Trophoblast cell (in vitro differentiated cells and primary cell): ENCODE measurements around the gene EVI2B.
A peak's percentile ranks its signal among the peaks of the same experiment; 100 is the strongest.
"Not testable (repeated sequence)": the region's sequence is repeated elsewhere in the genome, so short reads cannot be mapped to it uniquely, and the experiment has no call there.

Experiments
- DNase-seq, 2 donors: peaks; one replicate each; pipeline ENCODE4 v3.0.0-alpha.2; 2016
- H2AFZ ChIP-seq: 2 replicates; pipeline ENCODE4 v1.6.1; 2013; ENCODE audit warnings: low read length, moderate library complexity, mild to moderate bottlenecking; ENCODE audit not compliant: insufficient read depth, poor library complexity
- H2AK5ac ChIP-seq: 2 replicates; pipeline ENCODE4 v1.6.1; 2013; ENCODE audit warnings: mild to moderate bottlenecking, low read length
- H2BK120ac ChIP-seq: 2 replicates; pipeline ENCODE4 v1.6.1; 2013; ENCODE audit warnings: low read length, mild to moderate bottlenecking, moderate library complexity; ENCODE audit not compliant: insufficient read depth, poor library complexity
- H2BK12ac ChIP-seq: 2 replicates; pipeline ENCODE4 v1.6.1; 2013; ENCODE audit warnings: mild to moderate bottlenecking, low read length, moderate library complexity
- H2BK5ac ChIP-seq: 2 replicates; pipeline ENCODE4 v1.6.1; 2013; ENCODE audit warnings: low read length, low read depth, moderate library complexity, mild to moderate bottlenecking; ENCODE audit not compliant: poor library complexity
- H3K14ac ChIP-seq: 2 replicates; pipeline ENCODE4 v1.6.1; 2013; ENCODE audit warnings: mild to moderate bottlenecking, low read length
- H3K18ac ChIP-seq: 2 replicates; pipeline ENCODE4 v1.6.1; 2013; ENCODE audit warnings: mild to moderate bottlenecking, low read length
- H3K23ac ChIP-seq: 2 replicates; pipeline ENCODE4 v1.6.1; 2013; ENCODE audit warnings: low read length
- H3K27ac ChIP-seq: 2 replicates; pipeline ENCODE4 v1.5.1; 2013; ENCODE audit warnings: low read depth, mild to moderate bottlenecking, inconsistent platforms, low read length, moderate library complexity
- H3K27me3 ChIP-seq: 2 replicates; pipeline ENCODE4 v1.6.1; 2013; ENCODE audit warnings: inconsistent platforms, mild to moderate bottlenecking, low read length, moderate library complexity; ENCODE audit not compliant: insufficient read depth
- H3K36me3 ChIP-seq, 2 experiments: 1 replicate in 1 of 2; 2 replicates in 1 of 2; pipeline ENCODE4 v1.6.1; 2013; ENCODE audit warnings: low read length in 2 of 2, mild to moderate bottlenecking in 2 of 2, moderate library complexity in 1 of 2; ENCODE audit not compliant: insufficient read depth in 2 of 2, control insufficient read depth in 1 of 2
- H3K4ac ChIP-seq: 2 replicates; pipeline ENCODE4 v1.6.1; 2013; ENCODE audit warnings: low read depth, mild to moderate bottlenecking, low read length, moderate library complexity
- H3K4me1 ChIP-seq, 2 experiments: 1 replicate in 1 of 2; 2 replicates in 1 of 2; pipeline ENCODE4 v1.6.1; 2013; ENCODE audit warnings: low read length in 2 of 2, mild to moderate bottlenecking in 2 of 2, moderate library complexity in 1 of 2; ENCODE audit not compliant: insufficient read depth in 2 of 2, control insufficient read depth in 1 of 2
- H3K4me2 ChIP-seq: 2 replicates; pipeline ENCODE4 v1.6.1; 2013; ENCODE audit warnings: inconsistent platforms, mild to moderate bottlenecking, low read length, moderate library complexity
- H3K4me3 ChIP-seq: 2 replicates; pipeline ENCODE4 v1.5.1; 2013; ENCODE audit warnings: mild to moderate bottlenecking, low read depth, low read length, inconsistent platforms
- H3K79me1 ChIP-seq: one replicate; pipeline ENCODE4 v1.6.1; 2013; ENCODE audit warnings: low read length
- H3K79me2 ChIP-seq: 2 replicates; pipeline ENCODE4 v1.6.1; 2013; ENCODE audit warnings: low read length, mild to moderate bottlenecking; ENCODE audit not compliant: control insufficient read depth, insufficient read depth, poor library complexity
- H3K9ac ChIP-seq: 2 replicates; pipeline ENCODE4 v1.6.1; 2013; ENCODE audit warnings: mild to moderate bottlenecking, low read length
- H3K9me3 ChIP-seq: 2 replicates; pipeline ENCODE4 v1.6.1; 2013; ENCODE audit warnings: low read depth, mild to moderate bottlenecking, control low read depth, inconsistent platforms, low read length; ENCODE audit not compliant: insufficient read depth
- H4K12ac ChIP-seq: 2 replicates; pipeline ENCODE4 v1.6.1; 2013; ENCODE audit warnings: low read depth, mild to moderate bottlenecking, low read length, moderate library complexity
- H4K8ac ChIP-seq: 2 replicates; pipeline ENCODE4 v1.6.1; 2013; ENCODE audit warnings: low read depth, mild to moderate bottlenecking, low read length, moderate library complexity
- H4K91ac ChIP-seq: one replicate; pipeline ENCODE4 v1.6.1; 2013; ENCODE audit warnings: low read depth, mild to moderate bottlenecking, low read length, moderate library complexity
- WGBS: extraction: QIAGEN DNeasy Blood & Tissue Kit; methylation state at CpG from one replicate; pipeline ENCODE4 v1.1.7; 2013; ENCODE audit warnings: missing lambda C conversion rate; ENCODE audit not compliant: insufficient read length, insufficient coverage; ENCODE audit errors: extremely low coverage; 5-methylcytosine and 5-hydroxymethylcytosine counted together

Gene EVI2B

DNA sequence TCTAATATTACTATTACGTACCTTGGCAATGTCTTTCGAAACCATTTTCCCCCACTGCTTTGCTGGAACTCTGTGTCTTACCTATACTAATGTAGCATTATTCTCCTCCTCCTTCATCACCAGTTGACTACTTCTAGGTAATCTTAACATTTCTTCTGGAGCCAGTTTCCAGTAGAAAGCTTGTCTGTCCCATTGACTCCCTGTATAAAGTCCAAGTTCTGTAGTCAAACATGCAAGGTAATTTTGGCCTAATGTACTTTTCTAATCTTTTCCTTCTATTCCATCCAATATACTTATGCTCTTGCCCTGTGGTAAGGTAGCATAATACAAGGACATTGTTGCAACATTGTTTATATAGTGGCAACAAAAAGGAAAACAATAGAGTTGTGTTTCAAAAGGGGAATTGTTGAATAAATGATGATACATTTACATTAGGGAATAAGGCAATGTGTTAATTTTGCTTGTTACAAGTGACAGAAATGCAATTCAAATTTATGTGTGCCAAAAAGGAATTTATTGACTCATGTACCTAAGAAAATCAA lies 44.7 kb downstream of the EVI2B start:
- no peak overlapping the region for H3K23ac ChIP-seq
- H2BK5ac ChIP-seq, result peak overlapping the region; percentile 64
- H3K79me1 ChIP-seq, result no peaks in the 10 kb centered on the region
- H3K27ac ChIP-seq, result peak overlapping the region; percentile 61
- no CpG with 5 or more reads among the region's 2 CpGs for WGBS
- no peaks in the 10 kb centered on the region for H3K9me3 ChIP-seq
- no peak overlapping the region for H3K4me2 ChIP-seq
- peaks cover 1 to 4% of the 10 kb centered on the region in 2 experiments for H3K36me3 ChIP-seq
- H2AK5ac ChIP-seq, result no peak overlapping the region
- H3K4me1 ChIP-seq, result peaks cover 0 to 12% of the 10 kb centered on the region in 2 experiments
- H3K14ac ChIP-seq, result no peak overlapping the region
- H3K4me3 ChIP-seq, result no peak overlapping the region
- no peak overlapping the region for H4K12ac ChIP-seq
- H3K4ac ChIP-seq, result no peak overlapping the region
- no peak overlapping the region for H4K8ac ChIP-seq
- peak overlapping the region; percentile 29 for H2BK120ac ChIP-seq
- H3K27me3 ChIP-seq, result no peaks in the 10 kb centered on the region
- no peak overlapping the region for H3K18ac ChIP-seq
- no peaks in the 10 kb centered on the region for H3K79me2 ChIP-seq
- DNase-seq, result no peak
- no peak overlapping the region for H2AFZ ChIP-seq
- H3K9ac ChIP-seq, result no peak overlapping the region
- no peak overlapping the region for H4K91ac ChIP-seq
- H2BK12ac ChIP-seq, result no peak overlapping the region

DNA sequence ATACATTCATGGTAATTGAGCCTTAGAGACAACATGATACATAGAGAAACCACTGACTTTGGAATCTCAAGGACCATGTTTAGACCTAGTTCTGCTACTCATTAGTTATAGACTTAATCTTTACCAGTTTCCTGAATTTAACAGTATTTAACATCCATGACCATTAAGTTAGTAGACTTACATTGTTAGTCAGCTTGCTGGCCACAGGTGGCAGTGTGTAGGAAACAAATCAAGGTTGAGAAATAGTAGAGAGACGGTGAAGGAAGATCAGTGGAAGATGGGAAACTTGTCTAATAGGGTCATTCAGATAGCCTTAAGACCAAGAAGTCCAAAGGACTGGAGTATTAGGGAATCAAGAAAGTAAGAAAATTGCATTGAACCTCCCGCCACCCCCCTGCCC lies 47.8 kb downstream of the EVI2B start:
- H4K8ac ChIP-seq, result no peak overlapping the region
- no peak overlapping the region for H3K4ac ChIP-seq
- no peak overlapping the region for H2BK120ac ChIP-seq
- no CpG with 5 or more reads among the region's 2 CpGs for WGBS
- no peak overlapping the region for H2BK5ac ChIP-seq
- H3K79me1 ChIP-seq, result no peaks in the 10 kb centered on the region
- no peak overlapping the region for H3K4me3 ChIP-seq
- no peak overlapping the region for H2AK5ac ChIP-seq
- H3K79me2 ChIP-seq, result no peaks in the 10 kb centered on the region
- H3K23ac ChIP-seq, result no peak overlapping the region
- H3K9ac ChIP-seq, result no peak overlapping the region
- no peak overlapping the region for H3K14ac ChIP-seq
- H3K27me3 ChIP-seq, result no peaks in the 10 kb centered on the region
- H3K18ac ChIP-seq, result no peak overlapping the region
- H3K27ac ChIP-seq, result no peak overlapping the region
- no peak overlapping the region for H4K91ac ChIP-seq
- H2BK12ac ChIP-seq, result no peak overlapping the region
- H3K4me2 ChIP-seq, result no peak overlapping the region
- DNase-seq, result peak in 1 of 2 donors; percentile 22
- H3K4me1 ChIP-seq, result peaks cover 0 to 12% of the 10 kb centered on the region in 2 experiments
- H2AFZ ChIP-seq, result no peak overlapping the region
- H4K12ac ChIP-seq, result no peak overlapping the region
- H3K36me3 ChIP-seq, result peaks cover 2 to 6% of the 10 kb centered on the region in 2 experiments
- no peaks in the 10 kb centered on the region for H3K9me3 ChIP-seq

DNA sequence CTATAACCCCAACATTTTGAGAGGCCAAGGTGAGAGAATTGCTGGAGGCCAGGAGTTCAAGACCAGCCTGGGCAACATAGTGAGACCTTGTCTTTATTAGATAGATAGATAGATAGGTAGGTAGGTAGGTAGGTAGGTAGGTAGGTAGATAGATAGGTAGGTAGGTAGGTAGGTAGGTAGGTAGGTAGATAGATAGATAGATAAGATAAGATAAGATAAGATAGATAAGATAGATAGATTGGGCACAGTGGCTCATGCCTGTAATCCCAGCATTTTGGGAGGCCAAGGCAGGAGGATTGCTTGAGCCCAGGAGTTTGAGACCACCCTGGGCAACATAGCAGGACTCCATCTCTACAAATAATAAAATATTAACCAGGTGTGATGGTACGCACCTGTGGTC lies 50.9 kb downstream of the EVI2B start:
- H3K4me1 ChIP-seq, H3K23ac ChIP-seq, H3K79me2 ChIP-seq, H3K36me3 ChIP-seq, H3K4ac ChIP-seq, H3K79me1 ChIP-seq, H3K18ac ChIP-seq, H2AFZ ChIP-seq, H3K14ac ChIP-seq, H3K4me2 ChIP-seq, H2BK12ac ChIP-seq, H2BK5ac ChIP-seq, H3K27me3 ChIP-seq, H4K8ac ChIP-seq, H4K91ac ChIP-seq, H3K9me3 ChIP-seq, H2BK120ac ChIP-seq, H3K4me3 ChIP-seq, H4K12ac ChIP-seq, DNase-seq, H3K9ac ChIP-seq, H2AK5ac ChIP-seq, H3K27ac ChIP-seq: not testable (repeated sequence)
- no CpG with 5 or more reads among the region's 1 CpG for WGBS

DNA sequence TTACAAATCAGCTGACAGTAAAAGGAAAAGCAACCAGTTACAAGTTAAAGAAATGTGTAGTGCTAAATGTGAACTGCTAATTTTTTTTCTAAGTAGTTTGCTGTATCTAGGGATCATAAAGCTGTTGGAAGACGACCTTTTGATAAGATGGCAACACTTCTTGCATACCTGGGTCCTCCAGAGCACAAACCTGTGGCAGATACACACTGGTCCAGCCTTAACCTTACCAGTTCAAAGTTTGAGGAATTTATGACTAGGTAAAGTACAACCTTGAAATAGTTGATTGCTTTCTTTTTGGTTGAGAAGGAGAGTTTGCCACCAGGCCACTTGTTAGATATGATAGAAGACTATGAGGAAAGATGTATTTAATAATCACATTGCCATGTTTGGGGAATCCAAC lies 52.3 kb downstream of the EVI2B start:
- WGBS, result no CpG with 5 or more reads among the region's 1 CpG
- no peaks in the 10 kb centered on the region for H3K4me1 ChIP-seq
- H2AK5ac ChIP-seq, result no peak overlapping the region
- no peaks in the 10 kb centered on the region for H3K27me3 ChIP-seq
- H3K9me3 ChIP-seq, result no peaks in the 10 kb centered on the region
- no peaks in the 10 kb centered on the region for H3K79me2 ChIP-seq
- DNase-seq, result no peak
- H2AFZ ChIP-seq, result no peak overlapping the region
- no peak overlapping the region for H2BK12ac ChIP-seq
- H4K8ac ChIP-seq, result no peak overlapping the region
- no peak overlapping the region for H2BK5ac ChIP-seq
- H4K12ac ChIP-seq, result no peak overlapping the region
- H3K18ac ChIP-seq, result no peak overlapping the region
- no peaks in the 10 kb centered on the region for H3K79me1 ChIP-seq
- H3K27ac ChIP-seq, result no peak overlapping the region
- H2BK120ac ChIP-seq, result no peak overlapping the region
- no peak overlapping the region for H3K14ac ChIP-seq
- no peak overlapping the region for H3K4me2 ChIP-seq
- no peak overlapping the region for H3K4ac ChIP-seq
- no peak overlapping the region for H3K23ac ChIP-seq
- no peak overlapping the region for H3K9ac ChIP-seq
- H4K91ac ChIP-seq, result no peak overlapping the region
- peaks cover 3% of the 10 kb centered on the region in 2 experiments for H3K36me3 ChIP-seq
- H3K4me3 ChIP-seq, result no peak overlapping the region
